DND-41 (cell line): ENCODE measurements around the gene TMBIM1.

ENCODE experiments used
- ATAC-seq: fragments of 200-7000 bp; cut with Tn5 transposase; 3 replicates; pipeline ENCODE4 v1.9.1; 2021; ENCODE audit warnings: low read depth; ENCODE audit not compliant: insufficient read depth
- DNase-seq: peaks from one replicate; pipeline ENCODE4 v3.0.0-alpha.2; 2020
- H2AFZ ChIP-seq: 2 replicates; pipeline ENCODE4 v1.6.0; 2012; ENCODE audit warnings: low read depth, low read length
- H3K27ac ChIP-seq: 2 replicates; pipeline ENCODE4 v1.5.1; 2012; ENCODE audit warnings: low read length, inconsistent platforms
- H3K27me3 ChIP-seq: fragments of 200-600 bp; sonication (generic); 2 replicates; pipeline ENCODE4 v1.6.0; 2012; ENCODE audit warnings: low read length, mild to moderate bottlenecking, inconsistent platforms; ENCODE audit not compliant: insufficient read depth, poor library complexity
- H3K36me3 ChIP-seq: 2 replicates; pipeline ENCODE4 v1.5.1; 2012; ENCODE audit warnings: low read length, inconsistent platforms; ENCODE audit not compliant: insufficient read depth
- H3K4me1 ChIP-seq: 2 replicates; pipeline ENCODE4 v1.5.1; 2012; ENCODE audit warnings: mild to moderate bottlenecking, low read length; ENCODE audit not compliant: insufficient read depth
- H3K4me2 ChIP-seq: 2 replicates; pipeline ENCODE4 v1.6.0; 2012; ENCODE audit warnings: mild to moderate bottlenecking, moderate library complexity, low read length, inconsistent platforms; ENCODE audit not compliant: insufficient read depth
- H3K4me3 ChIP-seq, 2 experiments: fragments of 200-600 bp in 1 of 2; shearing (Covaris generic) in 1 of 2; 2 replicates each; pipeline ENCODE4 v1.5.1; 2012 to 2016; ENCODE audit warnings: inconsistent platforms in 2 of 2, low read length in 2 of 2, mild to moderate bottlenecking in 2 of 2, low read depth in 1 of 2, moderate library complexity in 1 of 2
- H3K79me2 ChIP-seq: 2 replicates; pipeline ENCODE4 v1.6.0; 2012; ENCODE audit warnings: low read length, inconsistent platforms; ENCODE audit not compliant: insufficient read depth
- H3K9ac ChIP-seq: 2 replicates; pipeline ENCODE4 v1.6.0; 2012; ENCODE audit warnings: low read depth, mild to moderate bottlenecking, inconsistent platforms, low read length, moderate library complexity
- H3K9me3 ChIP-seq: 2 replicates; pipeline ENCODE4 v1.5.1; 2012; ENCODE audit warnings: low read length, moderate library complexity, mild to moderate bottlenecking, inconsistent platforms; ENCODE audit not compliant: insufficient read depth, severe bottlenecking
- H4K20me1 ChIP-seq: 2 replicates; pipeline ENCODE4 v1.6.0; 2012; ENCODE audit warnings: low read length; ENCODE audit not compliant: insufficient read depth
- EZH2 ChIP-seq: IDR thresholded peaks from 3 replicates; pipeline ENCODE4 v1.6.1; 2012; ENCODE audit warnings: borderline replicate concordance, low read depth, mild to moderate bottlenecking, moderate library complexity, low read length, inconsistent platforms; ENCODE audit not compliant: severe bottlenecking
- TF ChIP-seq, protein P1 (sequence below): IDR thresholded peaks from 2 replicates; pipeline ENCODE4 v1.5.1; 2012; ENCODE audit warnings: borderline replicate concordance, low read length, moderate library complexity, mild to moderate bottlenecking; ENCODE audit not compliant: poor library complexity, severe bottlenecking; ENCODE audit errors: extremely low read depth

The TMBIM1 gene

DNA sequence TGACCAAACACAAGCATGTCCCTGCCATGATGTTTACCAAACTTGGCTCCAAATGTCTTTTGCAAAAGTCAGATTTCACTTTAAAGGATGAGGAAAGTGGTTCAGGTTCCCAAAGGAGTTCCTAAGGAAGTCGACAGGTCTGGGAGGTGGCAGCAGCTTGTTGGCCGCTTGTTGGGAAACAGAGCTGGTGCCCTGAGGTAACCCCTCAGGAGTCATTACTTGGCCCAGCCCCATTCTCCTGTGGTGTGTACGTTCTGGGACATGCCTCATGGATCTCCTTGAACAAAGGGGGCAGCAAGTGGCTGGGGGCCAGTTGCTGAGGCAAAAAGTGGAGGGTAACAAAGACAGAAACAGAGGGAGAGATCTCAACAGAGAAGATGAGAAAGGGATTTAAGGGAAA is 10.9 kb downstream of the TMBIM1 start:
- TF ChIP-seq, protein P1, sequence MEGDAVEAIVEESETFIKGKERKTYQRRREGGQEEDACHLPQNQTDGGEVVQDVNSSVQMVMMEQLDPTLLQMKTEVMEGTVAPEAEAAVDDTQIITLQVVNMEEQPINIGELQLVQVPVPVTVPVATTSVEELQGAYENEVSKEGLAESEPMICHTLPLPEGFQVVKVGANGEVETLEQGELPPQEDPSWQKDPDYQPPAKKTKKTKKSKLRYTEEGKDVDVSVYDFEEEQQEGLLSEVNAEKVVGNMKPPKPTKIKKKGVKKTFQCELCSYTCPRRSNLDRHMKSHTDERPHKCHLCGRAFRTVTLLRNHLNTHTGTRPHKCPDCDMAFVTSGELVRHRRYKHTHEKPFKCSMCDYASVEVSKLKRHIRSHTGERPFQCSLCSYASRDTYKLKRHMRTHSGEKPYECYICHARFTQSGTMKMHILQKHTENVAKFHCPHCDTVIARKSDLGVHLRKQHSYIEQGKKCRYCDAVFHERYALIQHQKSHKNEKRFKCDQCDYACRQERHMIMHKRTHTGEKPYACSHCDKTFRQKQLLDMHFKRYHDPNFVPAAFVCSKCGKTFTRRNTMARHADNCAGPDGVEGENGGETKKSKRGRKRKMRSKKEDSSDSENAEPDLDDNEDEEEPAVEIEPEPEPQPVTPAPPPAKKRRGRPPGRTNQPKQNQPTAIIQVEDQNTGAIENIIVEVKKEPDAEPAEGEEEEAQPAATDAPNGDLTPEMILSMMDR: no peak
- TF ChIP-seq EZH2: no peak
- Histone ChIP-seq H3K27me3 (no peaks in the 10 kb centered on the region), H3K9me3 (no peaks in the 10 kb centered on the region), H4K20me1 (no peaks in the 10 kb centered on the region; the same call in 1 of the 2 replicates), H3K27ac (no peak overlapping the region), H3K79me2 (no peaks in the 10 kb centered on the region), H3K36me3 (peaks cover 16% of the 10 kb centered on the region), H3K4me2 (no peak overlapping the region), H3K4me1 (peaks cover 13% of the 10 kb centered on the region), H3K9ac (no peak overlapping the region), H3K4me3 (no peak overlapping the region), H2AFZ (no peak overlapping the region)
- no peak for ATAC-seq
- no peak for DNase-seq

DNA sequence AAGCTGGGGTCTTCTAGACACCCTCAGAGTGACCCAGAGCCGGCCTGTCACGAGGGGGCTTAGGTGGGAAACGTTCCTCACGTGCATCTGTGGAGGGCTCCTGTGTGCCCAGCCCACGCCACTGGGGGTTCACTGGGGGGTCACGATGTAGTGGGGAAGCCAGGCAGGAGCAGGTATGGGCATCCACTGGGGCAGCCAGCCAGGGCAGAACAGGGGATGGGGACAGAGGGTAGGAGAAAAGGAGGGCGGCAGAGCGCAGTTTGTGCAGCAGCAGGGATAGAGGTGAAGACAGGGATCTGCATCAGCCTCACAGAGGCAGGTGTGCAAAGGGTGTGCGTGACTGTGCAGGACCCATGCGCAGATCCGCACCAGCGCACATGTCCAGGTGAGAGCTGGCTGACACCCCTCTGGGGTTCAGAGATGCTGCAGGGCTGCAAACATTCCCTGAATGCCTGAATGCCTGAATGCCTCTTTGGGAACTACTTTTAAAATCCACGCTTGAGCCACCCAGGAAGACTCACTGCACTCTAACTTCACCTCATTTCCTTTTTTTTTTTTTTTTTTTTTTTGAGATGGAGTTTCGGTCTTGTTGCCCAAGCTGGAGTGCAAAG is 11.9 kb downstream of the TMBIM1 start:
- no peak overlapping the region for H3K4me3 ChIP-seq
- no peaks in the 10 kb centered on the region; the same call in 1 of the 2 replicates for H4K20me1 ChIP-seq
- DNase-seq (no peak), ATAC-seq (no peak)
- H3K27ac ChIP-seq: no peak overlapping the region
- TF ChIP-seq, protein P1: no peak
- no peak for TF ChIP-seq EZH2
- H3K27me3 ChIP-seq: no peaks in the 10 kb centered on the region
- no peak overlapping the region for H2AFZ ChIP-seq
- no peaks in the 10 kb centered on the region for H3K9me3 ChIP-seq
- peaks cover 25% of the 10 kb centered on the region for H3K36me3 ChIP-seq
- no peak overlapping the region for H3K4me2 ChIP-seq
- no peak overlapping the region for H3K9ac ChIP-seq
- no peaks in the 10 kb centered on the region for H3K79me2 ChIP-seq
- peaks cover 2% of the 10 kb centered on the region for H3K4me1 ChIP-seq

DNA sequence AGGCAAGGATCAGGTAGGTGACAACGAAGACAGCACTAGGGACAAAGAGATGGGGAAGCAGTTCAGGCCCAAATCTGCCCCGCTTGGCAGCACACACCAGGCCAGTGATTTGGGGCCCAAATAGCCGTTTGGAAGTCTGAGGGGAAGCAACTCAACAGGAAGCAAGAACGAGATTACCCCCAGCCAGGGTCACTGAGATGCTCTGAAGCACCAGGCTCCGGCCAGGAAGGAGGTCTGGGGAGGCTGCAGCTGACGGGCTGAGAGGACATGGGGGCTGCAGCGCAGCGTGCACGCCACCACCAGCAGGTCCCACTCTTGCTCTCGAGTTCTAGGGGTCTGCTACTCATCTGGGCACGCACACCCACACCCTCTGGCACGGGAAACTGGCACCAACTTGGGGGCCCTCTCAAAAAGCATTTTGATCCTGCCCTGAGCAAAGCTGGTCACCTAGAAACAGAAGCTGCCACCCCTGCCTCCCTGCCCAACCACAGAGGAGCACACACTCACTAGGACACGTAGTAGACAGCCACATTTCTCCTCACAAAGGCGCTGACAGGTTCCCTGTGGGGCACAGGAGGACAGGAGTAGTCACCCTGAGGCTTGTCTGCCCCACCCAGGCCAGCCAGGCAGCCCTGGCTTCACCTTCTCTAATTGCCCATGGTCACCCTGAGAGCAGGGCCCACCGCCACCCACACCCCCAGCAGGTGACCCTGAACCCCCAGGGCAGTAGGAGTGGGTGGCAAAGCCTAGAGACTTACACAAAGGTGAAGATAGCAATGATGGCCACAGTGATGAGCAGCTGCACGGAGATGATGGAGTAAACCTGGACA is 13.6 kb downstream of the TMBIM1 start:
- Histone ChIP-seq H3K79me2 (no peaks in the 10 kb centered on the region), H3K27ac (no peak overlapping the region), H2AFZ (no peak overlapping the region), H3K36me3 (peaks cover 42% of the 10 kb centered on the region), H3K9me3 (no peaks in the 10 kb centered on the region), H3K4me3 (no peak overlapping the region), H3K27me3 (no peaks in the 10 kb centered on the region), H3K4me2 (no peak overlapping the region), H4K20me1 (no peaks in the 10 kb centered on the region; the same call in 1 of the 2 replicates), H3K4me1 (no peaks in the 10 kb centered on the region), H3K9ac (no peak overlapping the region)
- no peak for ATAC-seq
- DNase-seq: no peak
- TF ChIP-seq EZH2: no peak
- TF ChIP-seq, protein P1: no peak
